GM12864 (cell line): Measurements from ENCODE around the gene DNAH3.
"Not testable (repeated sequence)": the region's sequence is repeated elsewhere in the genome, so short reads cannot be mapped to it uniquely, and the experiment has no call there.

Experiments
- DNase-seq: peaks from one replicate; pipeline ENCODE4 v3.0.0-alpha.2; 2011; ENCODE audit warnings: low read depth
- H3K4me3 ChIP-seq: 2 replicates; pipeline ENCODE4 v1.5.1; 2011; ENCODE audit warnings: mild to moderate bottlenecking, low read depth, low read length, control low read depth
- CTCF ChIP-seq: IDR thresholded peaks from 2 replicates; pipeline ENCODE4 v1.5.1; 2011; ENCODE audit warnings: low read depth, mild to moderate bottlenecking, moderate library complexity, low read length, control low read depth, inconsistent platforms; ENCODE audit errors: missing control alignments

Gene DNAH3

GRCh38 chr16:21021316-21021715, 129.3 kb downstream of the DNAH3 start:
- TF ChIP-seq CTCF = no peak
- DNase-seq = no peak
- no peak overlapping the region for H3K4me3 ChIP-seq

- TF ChIP-seq CTCF = no peak
- no peak overlapping the region for H3K4me3 ChIP-seq
- DNase-seq = no peak
Observed at GRCh38 chr16:21009815-21010214, 140.8 kb downstream of the DNAH3 start.

- DNase-seq = no peak
- H3K4me3 ChIP-seq = no peak overlapping the region
- no peak for TF ChIP-seq CTCF
Observed at GRCh38 chr16:21005008-21005407, 145.6 kb downstream of the DNAH3 start.

- no peak for DNase-seq
Observed at GRCh38 chr16:21001262-21001661, 149.4 kb downstream of the DNAH3 start.

GRCh38 chr16:20997147-20997546, 153.5 kb downstream of the DNAH3 start:
- TF ChIP-seq CTCF = no peak
- no peak for DNase-seq
- H3K4me3 ChIP-seq = no peak overlapping the region

More at GRCh38 chr16:21001262-21001661, 149.4 kb downstream of the DNAH3 start:
- TF ChIP-seq CTCF = peak; percentile 62
- H3K4me3 ChIP-seq = no peak overlapping the region

GRCh38 chr16:20995711-20996110, 154.9 kb downstream of the DNAH3 start:
- TF ChIP-seq CTCF = no peak
- H3K4me3 ChIP-seq = no peak overlapping the region
- DNase-seq = no peak

- not testable (repeated sequence) for H3K4me3 ChIP-seq
Observed at GRCh38 chr16:20989496-20990070, 161.1 kb downstream of the DNAH3 start.

More at GRCh38 chr16:20989496-20990070, 161.1 kb downstream of the DNAH3 start:
- DNase-seq = not testable (repeated sequence)
